ENCODE measurements around the gene SHROOM3. TPM values are rescaled to one million over a fixed set of nuclear protein-coding genes. Genes with fewer than 3 reads are reported as not detected.

Gene SHROOM3
- polyA plus RNA-seq, 1 donor from 2014 or later: 2.7 TPM

DNA sequence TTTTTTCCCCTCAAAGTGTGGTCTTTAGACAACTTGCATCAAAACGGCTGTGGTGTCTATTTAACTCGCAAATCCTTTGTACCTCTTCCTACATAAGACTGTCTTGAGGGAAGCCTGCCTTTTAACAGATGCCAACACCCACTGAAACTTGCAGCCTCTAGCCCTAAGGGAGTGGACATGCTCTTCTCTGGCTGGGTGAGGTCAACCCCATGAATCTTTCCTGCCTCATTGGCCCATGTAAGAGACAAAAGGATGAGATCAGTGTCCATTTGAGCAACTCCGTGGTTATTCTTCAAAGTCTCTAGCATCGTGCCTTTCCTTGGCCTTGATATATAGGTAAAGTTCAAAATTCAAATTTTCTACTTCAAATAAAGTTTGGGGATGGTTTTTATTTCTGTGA lies 134.7 kb downstream of the SHROOM3 start:
- Histone ChIP-seq H3K9ac (ENCODE audit: low read length) (no peak overlapping the region), H2AFZ (ENCODE audit: low read depth, low read length) (no peak overlapping the region), H3K79me2 (replicated peaks; ENCODE audit: insufficient read depth, low read length) (no peaks in the 10 kb centered on the region), H3K27ac (ENCODE audit: low read length) (no peak overlapping the region), H4K20me1 (ENCODE audit: insufficient read depth) (no peaks in the 10 kb centered on the region), H3K27me3 (ENCODE audit: insufficient read depth, low read depth, low read length) (no peaks in the 10 kb centered on the region), H3K36me3 (ENCODE audit: insufficient read depth, low read length) (no peaks in the 10 kb centered on the region), H3F3A (ENCODE audit: insufficient read depth, low read length, poor library complexity, severe bottlenecking) (no peaks in the 10 kb centered on the region), H3K4me3 (ENCODE audit: low read length) (no peak overlapping the region), H3K9me2 (ENCODE audit: insufficient read depth, low read length) (no peaks in the 10 kb centered on the region), H3K9me3 (ENCODE audit: low read length) (no peaks in the 10 kb centered on the region), H3K4me2 (ENCODE audit: low read length) (no peak overlapping the region)
- TF ChIP-seq POLR2AphosphoS5 (IDR thresholded peaks at IDR 0.05): no peak
- TF ChIP-seq, protein P1, sequence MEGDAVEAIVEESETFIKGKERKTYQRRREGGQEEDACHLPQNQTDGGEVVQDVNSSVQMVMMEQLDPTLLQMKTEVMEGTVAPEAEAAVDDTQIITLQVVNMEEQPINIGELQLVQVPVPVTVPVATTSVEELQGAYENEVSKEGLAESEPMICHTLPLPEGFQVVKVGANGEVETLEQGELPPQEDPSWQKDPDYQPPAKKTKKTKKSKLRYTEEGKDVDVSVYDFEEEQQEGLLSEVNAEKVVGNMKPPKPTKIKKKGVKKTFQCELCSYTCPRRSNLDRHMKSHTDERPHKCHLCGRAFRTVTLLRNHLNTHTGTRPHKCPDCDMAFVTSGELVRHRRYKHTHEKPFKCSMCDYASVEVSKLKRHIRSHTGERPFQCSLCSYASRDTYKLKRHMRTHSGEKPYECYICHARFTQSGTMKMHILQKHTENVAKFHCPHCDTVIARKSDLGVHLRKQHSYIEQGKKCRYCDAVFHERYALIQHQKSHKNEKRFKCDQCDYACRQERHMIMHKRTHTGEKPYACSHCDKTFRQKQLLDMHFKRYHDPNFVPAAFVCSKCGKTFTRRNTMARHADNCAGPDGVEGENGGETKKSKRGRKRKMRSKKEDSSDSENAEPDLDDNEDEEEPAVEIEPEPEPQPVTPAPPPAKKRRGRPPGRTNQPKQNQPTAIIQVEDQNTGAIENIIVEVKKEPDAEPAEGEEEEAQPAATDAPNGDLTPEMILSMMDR (IDR thresholded peaks at IDR 0.05; ENCODE audit: poor library complexity, severe bottlenecking): no peak
- no peak for TF ChIP-seq MXI1 (conservative IDR thresholded peaks at IDR 0.05; ENCODE audit: poor library complexity, severe bottlenecking)
- TF ChIP-seq, protein P2, sequence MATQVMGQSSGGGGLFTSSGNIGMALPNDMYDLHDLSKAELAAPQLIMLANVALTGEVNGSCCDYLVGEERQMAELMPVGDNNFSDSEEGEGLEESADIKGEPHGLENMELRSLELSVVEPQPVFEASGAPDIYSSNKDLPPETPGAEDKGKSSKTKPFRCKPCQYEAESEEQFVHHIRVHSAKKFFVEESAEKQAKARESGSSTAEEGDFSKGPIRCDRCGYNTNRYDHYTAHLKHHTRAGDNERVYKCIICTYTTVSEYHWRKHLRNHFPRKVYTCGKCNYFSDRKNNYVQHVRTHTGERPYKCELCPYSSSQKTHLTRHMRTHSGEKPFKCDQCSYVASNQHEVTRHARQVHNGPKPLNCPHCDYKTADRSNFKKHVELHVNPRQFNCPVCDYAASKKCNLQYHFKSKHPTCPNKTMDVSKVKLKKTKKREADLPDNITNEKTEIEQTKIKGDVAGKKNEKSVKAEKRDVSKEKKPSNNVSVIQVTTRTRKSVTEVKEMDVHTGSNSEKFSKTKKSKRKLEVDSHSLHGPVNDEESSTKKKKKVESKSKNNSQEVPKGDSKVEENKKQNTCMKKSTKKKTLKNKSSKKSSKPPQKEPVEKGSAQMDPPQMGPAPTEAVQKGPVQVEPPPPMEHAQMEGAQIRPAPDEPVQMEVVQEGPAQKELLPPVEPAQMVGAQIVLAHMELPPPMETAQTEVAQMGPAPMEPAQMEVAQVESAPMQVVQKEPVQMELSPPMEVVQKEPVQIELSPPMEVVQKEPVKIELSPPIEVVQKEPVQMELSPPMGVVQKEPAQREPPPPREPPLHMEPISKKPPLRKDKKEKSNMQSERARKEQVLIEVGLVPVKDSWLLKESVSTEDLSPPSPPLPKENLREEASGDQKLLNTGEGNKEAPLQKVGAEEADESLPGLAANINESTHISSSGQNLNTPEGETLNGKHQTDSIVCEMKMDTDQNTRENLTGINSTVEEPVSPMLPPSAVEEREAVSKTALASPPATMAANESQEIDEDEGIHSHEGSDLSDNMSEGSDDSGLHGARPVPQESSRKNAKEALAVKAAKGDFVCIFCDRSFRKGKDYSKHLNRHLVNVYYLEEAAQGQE (IDR thresholded peaks at IDR 0.05; ENCODE audit: borderline replicate concordance): no peak
- no peak for TF ChIP-seq RAD21 (conservative IDR thresholded peaks at IDR 0.05)
- no peak for TF ChIP-seq EP300 (conservative IDR thresholded peaks at IDR 0.05; ENCODE audit: poor library complexity, severe bottlenecking)
- TF ChIP-seq SMC3 (conservative IDR thresholded peaks at IDR 0.05; ENCODE audit: poor library complexity): no peak
- no peak for TF ChIP-seq TAF1 (IDR thresholded peaks at IDR 0.05; ENCODE audit: low read depth)
- TF ChIP-seq EZH2 (IDR thresholded peaks at IDR 0.05; ENCODE audit: borderline replicate concordance, insufficient read depth, low read length, poor library complexity, severe bottlenecking): no peak

GRCh38 chr4:76570141-76570973 lies 135.3 kb downstream of the SHROOM3 start:
- no peak overlapping the region for H3K4me3 ChIP-seq (ENCODE audit: low read length)
- no peaks in the 10 kb centered on the region for H3K9me2 ChIP-seq (ENCODE audit: insufficient read depth, low read length)
- H3K27me3 ChIP-seq (ENCODE audit: insufficient read depth, low read depth, low read length): no peaks in the 10 kb centered on the region
- no peak overlapping the region for H2AFZ ChIP-seq (ENCODE audit: low read depth, low read length)
- TF ChIP-seq POLR2AphosphoS5 (IDR thresholded peaks at IDR 0.05): peak; percentile 63
- TF ChIP-seq, protein P2 (IDR thresholded peaks at IDR 0.05; ENCODE audit: borderline replicate concordance): no peak
- no peaks in the 10 kb centered on the region for H3K9me3 ChIP-seq (ENCODE audit: low read length)
- H3K9ac ChIP-seq (ENCODE audit: low read length): no peak overlapping the region
- no peaks in the 10 kb centered on the region for H3K36me3 ChIP-seq (ENCODE audit: insufficient read depth, low read length)
- H3K4me2 ChIP-seq (ENCODE audit: low read length): no peak overlapping the region
- H3F3A ChIP-seq (ENCODE audit: insufficient read depth, low read length, poor library complexity, severe bottlenecking): no peaks in the 10 kb centered on the region
- no peak overlapping the region for H3K27ac ChIP-seq (ENCODE audit: low read length)
- no peaks in the 10 kb centered on the region for H3K79me2 ChIP-seq (replicated peaks; ENCODE audit: insufficient read depth, low read length)
- no peaks in the 10 kb centered on the region for H4K20me1 ChIP-seq (ENCODE audit: insufficient read depth)

Measured in neural cell (in vitro differentiated cells).